Adrenal gland (tissue), 12 donors: Measurements from ENCODE around the gene CERCAM. TPM values are rescaled to one million over a fixed set of nuclear protein-coding genes. Genes with fewer than 3 reads are reported as not detected.

ENCODE experiments used
- DNase-seq, 7 donors: peaks; one replicate each; pipeline ENCODE4 v3.0.0-alpha.2; 2019 to 2020
- H3K27ac ChIP-seq, 5 donors: fragments of 200-600 bp; sonication (generic) in 4 of 5; 1 replicate in 3 of 5; 2 replicates in 2 of 5; pipeline versions ENCODE4 v1.5.1 to v1.8.0; 2016 to 2020; ENCODE audit warnings: mild to moderate bottlenecking in 1 of 5
- H3K27me3 ChIP-seq: fragments of 200-600 bp; 2 replicates; pipeline ENCODE4 v1.8.0; 2021
- H3K36me3 ChIP-seq, 2 donors: fragments of 200-600 bp; replicated peaks in 1 of 2; 1 replicate in 1 of 2; 2 replicates in 1 of 2; pipeline versions ENCODE4 v1.5.1 to v1.8.0; 2018 to 2022
- H3K4me1 ChIP-seq, 2 donors: fragments of 200-600 bp; replicated peaks in 1 of 2; 1 replicate in 1 of 2; 2 replicates in 1 of 2; pipeline versions ENCODE4 v1.5.1 to v1.8.0; 2018 to 2021
- H3K4me3 ChIP-seq, 4 donors: fragments of 200-600 bp; sonication (generic) in 3 of 4; one replicate each; pipeline ENCODE4 v1.5.1; 2016 to 2018
- H3K9me3 ChIP-seq, 3 donors: fragments of 200-600 bp; sonication (generic) in 1 of 3; replicated peaks in 1 of 3; 1 replicate in 2 of 3; 2 replicates in 1 of 3; pipeline versions ENCODE4 v1.5.1 to v1.8.0; 2016 to 2021
- CTCF ChIP-seq, 6 experiments: fragments of 450-650 bp in 4 of 6; fragments of 200-600 bp in 2 of 6; sonication (generic) in 1 of 6; IDR thresholded peaks; 1 replicate in 5 of 6; 2 replicates in 1 of 6; pipeline versions ENCODE4 v1.5.1 to v1.8.0; 2016 to 2021; ENCODE audit warnings: antibody characterized with exemption in 6 of 6, mild to moderate bottlenecking in 2 of 6, moderate library complexity in 1 of 6
- POLR2A ChIP-seq, 2 donors: fragments of 450-650 bp; IDR thresholded peaks; one replicate each; pipeline ENCODE4 v1.6.1; 2017; ENCODE audit warnings: antibody characterized with exemption in 2 of 2, mild to moderate bottlenecking in 2 of 2, moderate library complexity in 1 of 2
- intact Hi-C, 2 donors: fragments of 100-400 bp; cut with DNase I; formaldehyde crosslinking; loops; one replicate each; pipeline versions ENCODE4 v1.14.1 to v1.15.0; 2022 to 2023
- microRNA counts, 2 donors: library from miRNA; unstranded; fragments of <30 nt; microRNA quantifications; one replicate each; lab custom pipeline; 2016
- microRNA-seq, 3 donors: library from miRNA; unstranded; fragments of <30 nt; microRNA quantifications; one replicate each; pipeline ENCODE4, GENCODE V29; 2017 to 2020
- polyA plus RNA-seq, 3 donors: library from polyadenylated mRNA; stranded (reverse); fragments of 200-250 nt in 2 of 3; fragments of 350-450 nt in 1 of 3; fragmentation: Illumina TruSeq in 1 of 3; extraction: RNeasy Lipid Tissue Mini Kit (QIAGEN cat#74804) in 1 of 3; gene quantifications; one replicate each; pipeline ENCODE4 v1.2.3, GENCODE V29; 2013 to 2014
- total RNA-seq, 9 donors: library from RNA; depleted of rRNA in 4 of 9; stranded (reverse); fragments of >200 nt in 4 of 9; fragments of 120-200 nt in 1 of 9; fragmentation: NEBNext Ultra II Directional in 1 of 9; extraction: Animal tissue kit (Norgen Biotek cat#: 25700) in 1 of 9; gene quantifications; one replicate each; pipeline versions ENCODE4 v1.1.0 to v1.2.4, GENCODE V29; 2013 to 2023
- donor health status: healthy with polysubstance abuse.
- donor health status: Bipolar disorder and iron deficiency.
- donor health status: DM: yes; HTN: yes; CAD: no.
- donor health status: DM: no; HTN: no; CAD: no.
- donor health status: DM: no; HTN: no; CAD: no.
- donor health status: DM: yes; HTN: yes; CAD: no.

The CERCAM gene
- total and polyA plus RNA-seq, 12 donors = 5.1 to 43.5 (median 16.7) TPM

- H3K27ac ChIP-seq = no peak overlapping the region
- peaks cover 0 to 75% of the 10 kb centered on the region in 2 donors for H3K36me3 ChIP-seq
- no peak overlapping the region for H3K4me3 ChIP-seq
- TF ChIP-seq POLR2A (IDR thresholded peaks at IDR 0.05) = no peak
- TF ChIP-seq CTCF (IDR thresholded peaks at IDR 0.05) = no peak
- no peak for DNase-seq
- no peaks in the 10 kb centered on the region for H3K9me3 ChIP-seq
- no peaks in the 10 kb centered on the region for H3K4me1 ChIP-seq
- intact Hi-C loops = no loop called here
- no peaks in the 10 kb centered on the region for H3K27me3 ChIP-seq
Measured at GRCh38 chr9:128486201-128486600, 65.5 kb downstream of the CERCAM start.

MicroRNAs encoded within 50 kb of the gene (microRNA counts, 767-probe panel; counts per million panel counts)
- microRNA hsa-miR-219-2-3p (lab: Ali Mortazavi, UCI) = 0 counts per million in 2 donors

Small RNA genes within 50 kb of the gene (microRNA-seq; reads per million reads assigned to microRNA genes)
- gene MIR219B = 0 reads per million in 3 donors

Other genes starting within 250 kb of the CERCAM start
- gene CIZ1, start 229.3 kb upstream of the CERCAM start, total RNA-seq = 100 to 1,000 TPM in 3 of 9 donors, 10 to 100 TPM in 6; 25.3 to 142 (median 83.8) TPM
- gene CIZ1, start 229.3 kb upstream of the CERCAM start, polyA plus RNA-seq = 100 to 1,000 TPM in 1 of 3 donors, 10 to 100 TPM in 2; 63.0 to 134 (median 65.2) TPM
- gene DNM1, start 217.5 kb upstream of the CERCAM start, total RNA-seq = 10 to 100 TPM in 6 of 9 donors, 1 to 10 TPM in 3; 2.4 to 14.7 (median 12.1) TPM
- gene DNM1, start 217.5 kb upstream of the CERCAM start, polyA plus RNA-seq = 10 to 100 TPM in 2 of 3 donors, 1 to 10 TPM in 1; 5.8 to 44.3 (median 17.5) TPM
- 10 to 100 TPM; 35.8 to 92.8 (median 79.2) TPM for gene GOLGA2, start 144.8 kb upstream of the CERCAM start, total RNA-seq
- gene GOLGA2, start 144.8 kb upstream of the CERCAM start, polyA plus RNA-seq = 100 to 1,000 TPM in 2 of 3 donors, 10 to 100 TPM in 1; 87.7 to 221 (median 124) TPM
- gene SWI5, start 144.6 kb upstream of the CERCAM start, total RNA-seq = 10 to 100 TPM; 17.7 to 58.9 (median 27.8) TPM
- 10 to 100 TPM; 20.2 to 30.1 (median 25.0) TPM for gene SWI5, start 144.6 kb upstream of the CERCAM start, polyA plus RNA-seq
- 10 to 100 TPM; 15.0 to 68.2 (median 43.5) TPM for gene TRUB2, start 98.4 kb upstream of the CERCAM start, total RNA-seq
- 10 to 100 TPM; 20.7 to 55.2 (median 23.7) TPM for gene TRUB2, start 98.4 kb upstream of the CERCAM start, polyA plus RNA-seq
- gene COQ4, start 98.0 kb upstream of the CERCAM start, total RNA-seq = 10 to 100 TPM; 47.3 to 96.8 (median 68.6) TPM
- gene COQ4, start 98.0 kb upstream of the CERCAM start, polyA plus RNA-seq = 100 to 1,000 TPM in 2 of 3 donors, 10 to 100 TPM in 1; 35.8 to 111 (median 109) TPM
- 10 to 100 TPM in 8 of 9 donors, 1 to 10 TPM in 1; 6.6 to 30.3 (median 19.9) TPM for gene SLC27A4, start 80.3 kb upstream of the CERCAM start, total RNA-seq
- gene SLC27A4, start 80.3 kb upstream of the CERCAM start, polyA plus RNA-seq = 10 to 100 TPM in 2 of 3 donors, 1 to 10 TPM in 1; 9.9 to 40.0 (median 21.3) TPM
- gene URM1, start 49.5 kb upstream of the CERCAM start, total RNA-seq = 10 to 100 TPM; 34.7 to 87.1 (median 51.0) TPM
- gene URM1, start 49.5 kb upstream of the CERCAM start, polyA plus RNA-seq = 10 to 100 TPM; 22.8 to 40.2 (median 27.0) TPM
- 10 to 100 TPM; 10.2 to 18.6 (median 14.0) TPM for gene ODF2, start 35.1 kb downstream of the CERCAM start, total RNA-seq
- gene ODF2, start 35.1 kb downstream of the CERCAM start, polyA plus RNA-seq = 10 to 100 TPM; 16.6 to 21.6 (median 19.6) TPM
- 10 to 100 TPM; 23.6 to 81.9 (median 29.2) TPM for gene GLE1, start 83.9 kb downstream of the CERCAM start, total RNA-seq
- 10 to 100 TPM; 13.1 to 33.4 (median 13.8) TPM for gene GLE1, start 83.9 kb downstream of the CERCAM start, polyA plus RNA-seq
- 100 to 1,000 TPM; 136 to 316 (median 224) TPM for gene SPTAN1, start 131.7 kb downstream of the CERCAM start, total RNA-seq
- gene SPTAN1, start 131.7 kb downstream of the CERCAM start, polyA plus RNA-seq = 100 to 1,000 TPM; 167 to 278 (median 252) TPM
- gene DYNC2I2, start 236.0 kb downstream of the CERCAM start, total RNA-seq = 100 to 1,000 TPM in 2 of 9 donors, 10 to 100 TPM in 7; 20.4 to 192 (median 77.9) TPM
- 100 to 1,000 TPM in 1 of 3 donors, 10 to 100 TPM in 1, 1 to 10 TPM in 1; 7.5 to 119 (median 91.6) TPM for gene DYNC2I2, start 236.0 kb downstream of the CERCAM start, polyA plus RNA-seq